Activated CD4-positive, alpha-beta memory T cell treated with anti-CD3 and anti-CD28 coated beads for 36 hours (primary cell): ENCODE data around the gene NDUFA8. TPM values are rescaled to one million over a fixed set of nuclear protein-coding genes. Genes with fewer than 3 reads are reported as not detected.
"Not testable (repeated sequence)": the region's sequence is repeated elsewhere in the genome, so short reads cannot be mapped to it uniquely, and the experiment has no call there.

Experiments
- CTCF ChIA-PET: fragments of 350-600 bp; sonication (Branson Sonifier 250); formaldehyde crosslinking; loops from one replicate; lab custom pipeline; 2021; ENCODE audit warnings: antibody characterized with exemption, inconsistent platforms; lab: Charles Lee
- POLR2A ChIA-PET: fragments of 350-600 bp; sonication (Branson Sonifier 250); formaldehyde crosslinking; loops from one replicate; lab custom pipeline; 2021; ENCODE audit warnings: antibody characterized with exemption; lab: Charles Lee
- DNase-seq: peaks from one replicate; pipeline ENCODE4 v3.0.0-alpha.2; 2020
- H3K27ac Mint-ChIP-seq: one replicate; pipeline ENCODE4 v1.8.0; 2021; ENCODE audit warnings: mixed read lengths
- H3K27me3 Mint-ChIP-seq: one replicate; pipeline ENCODE4 v1.8.0; 2021; ENCODE audit warnings: mixed read lengths
- H3K36me3 Mint-ChIP-seq: one replicate; pipeline ENCODE4 v1.8.0; 2021; ENCODE audit warnings: mixed read lengths
- H3K4me1 Mint-ChIP-seq: one replicate; pipeline ENCODE4 v1.8.0; 2021; ENCODE audit warnings: low read depth, mixed read lengths
- H3K4me3 Mint-ChIP-seq: one replicate; pipeline ENCODE4 v1.8.0; 2021; ENCODE audit warnings: mild to moderate bottlenecking, mixed read lengths
- H3K9me3 Mint-ChIP-seq: one replicate; pipeline ENCODE4 v1.8.0; 2021; ENCODE audit warnings: mixed read lengths
- intact Hi-C: fragments of 100-400 bp; cut with micrococcal nuclease; formaldehyde crosslinking; loops from one replicate; pipeline ENCODE4 v1.15.1; 2023
- total RNA-seq, 2 experiments: library from RNA; stranded (reverse); gene quantifications; one replicate each; pipeline ENCODE4 v1.2.3, GENCODE V29; 2021

The NDUFA8 gene
- total RNA-seq, 2 experiments from 2014 or later, result 48.3 to 53.3 TPM

GRCh38 chr9:122119166-122119521 lies 40.4 kb downstream of the NDUFA8 start:
- POLR2A ChIA-PET, result no interaction called here
- Mint-ChIP-seq H3K9me3 (peaks cover 5% of the 10 kb centered on the region), H3K27me3 (peaks cover 4% of the 10 kb centered on the region), H3K4me1 (peaks cover 5% of the 10 kb centered on the region), H3K4me3 (no peak overlapping the region), H3K36me3 (no peaks in the 10 kb centered on the region), H3K27ac (no peak overlapping the region)
- CTCF ChIA-PET, result interaction anchor here (0.7 to 12.4 kb wide), 2 partner anchors 22 to 558 kb away, joined by 3 to 365 read pairs; no protein-coding TSS in a partner anchor
- no peak for DNase-seq
- intact Hi-C loops, result no loop called here

DNA sequence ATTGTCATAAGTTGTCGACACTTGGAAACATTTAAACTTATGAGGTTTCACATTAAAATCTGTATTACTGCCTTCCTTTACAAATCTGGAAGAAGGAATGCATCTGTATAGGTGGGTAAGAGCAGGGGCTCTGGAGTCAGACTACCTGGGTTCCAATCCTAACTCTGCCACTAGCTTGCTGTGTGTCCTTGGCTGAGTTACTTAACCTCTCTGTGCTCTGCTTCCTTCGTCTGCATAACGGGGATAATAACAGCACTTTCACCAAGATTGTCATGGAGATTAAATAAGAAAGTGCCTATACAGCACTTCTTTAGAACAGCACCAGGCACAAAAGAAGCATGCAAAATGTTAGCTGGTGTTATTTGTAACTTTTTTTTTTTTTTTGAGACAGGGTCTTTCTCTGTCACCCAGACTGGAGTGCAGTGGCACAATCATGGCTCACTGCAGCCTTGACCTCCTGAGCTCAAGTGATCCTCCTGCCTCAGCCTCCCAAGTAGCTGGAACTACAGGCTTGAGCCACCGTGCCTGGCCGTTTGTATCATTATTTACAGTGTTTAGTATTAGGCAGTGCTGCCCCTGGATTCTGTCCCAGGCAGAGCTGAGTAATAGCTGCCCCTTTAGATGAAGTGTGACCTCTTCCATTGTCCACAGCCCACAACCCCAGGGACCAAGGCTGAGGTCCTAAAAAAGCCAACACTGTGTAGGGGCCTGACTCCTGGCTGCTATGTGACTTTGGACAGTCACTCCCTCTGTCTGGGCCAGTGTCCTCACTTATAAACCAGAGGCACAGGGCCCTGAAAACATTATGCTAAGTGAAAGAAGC lies 41.0 kb downstream of the NDUFA8 start:
- peaks cover 5% of the 10 kb centered on the region for H3K9me3 Mint-ChIP-seq
- DNase-seq, result no peak
- H3K36me3 Mint-ChIP-seq, result no peaks in the 10 kb centered on the region
- no peak overlapping the region for H3K4me3 Mint-ChIP-seq
- CTCF ChIA-PET, result interaction anchor here (0.7 to 12.4 kb wide), 2 partner anchors 21 to 557 kb away, joined by 3 to 365 read pairs; no protein-coding TSS in a partner anchor
- peaks cover 5% of the 10 kb centered on the region for H3K4me1 Mint-ChIP-seq
- POLR2A ChIA-PET, result no interaction called here
- H3K27me3 Mint-ChIP-seq, result peaks cover 2% of the 10 kb centered on the region
- intact Hi-C loops, result no loop called here
- H3K27ac Mint-ChIP-seq, result no peak overlapping the region

DNA sequence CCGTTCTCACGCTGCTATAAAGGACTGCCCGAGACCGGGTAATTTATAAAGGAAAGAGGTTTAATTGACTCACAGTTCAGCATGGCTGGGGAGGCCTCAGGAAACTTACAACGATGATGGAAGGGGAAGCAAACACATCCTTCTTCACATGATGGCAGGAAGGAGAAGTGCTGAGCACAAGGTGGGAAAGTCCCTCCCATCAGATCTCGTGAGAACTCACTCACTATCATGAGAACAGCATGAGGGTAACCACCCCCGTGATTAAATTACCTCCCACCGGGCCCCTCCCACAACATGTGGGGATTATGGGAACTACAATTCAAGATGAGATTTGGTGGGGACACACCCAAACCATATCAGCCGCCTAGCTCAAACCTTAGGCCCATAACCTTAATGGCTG lies 42.3 kb downstream of the NDUFA8 start:
- intact Hi-C loops, H3K9me3 Mint-ChIP-seq, H3K27me3 Mint-ChIP-seq, POLR2A ChIA-PET, H3K4me1 Mint-ChIP-seq, H3K36me3 Mint-ChIP-seq, H3K4me3 Mint-ChIP-seq, DNase-seq, H3K27ac Mint-ChIP-seq: not testable (repeated sequence)
- CTCF ChIA-PET, result interaction anchor here (1.0 to 2.7 kb wide), 4 partner anchors 15 to 234 kb away, joined by 3 to 22 read pairs (median 4); no protein-coding TSS in a partner anchor

GRCh38 chr9:122116448-122117173 lies 43.0 kb downstream of the NDUFA8 start:
- no peak overlapping the region for H3K4me3 Mint-ChIP-seq
- H3K36me3 Mint-ChIP-seq, result no peaks in the 10 kb centered on the region
- ChIA-PET POLR2A (no interaction called here), CTCF (interaction anchor here (1.0 to 2.7 kb wide), 5 partner anchors 8 to 234 kb away, joined by 3 to 22 read pairs (median 6); no protein-coding TSS in a partner anchor)
- no peak overlapping the region for H3K27ac Mint-ChIP-seq
- peaks cover 5% of the 10 kb centered on the region for H3K9me3 Mint-ChIP-seq
- intact Hi-C loops, result no loop called here
- DNase-seq, result no peak
- no peaks in the 10 kb centered on the region for H3K4me1 Mint-ChIP-seq
- H3K27me3 Mint-ChIP-seq, result no peaks in the 10 kb centered on the region

- no peak overlapping the region for H3K4me3 Mint-ChIP-seq
- CTCF ChIA-PET, result interaction anchor here (1.1 to 2.7 kb wide), 4 partner anchors 9 to 235 kb away, joined by 3 to 22 read pairs (median 8); no protein-coding TSS in a partner anchor
- no peak for DNase-seq
- H3K27ac Mint-ChIP-seq, result no peak overlapping the region
- POLR2A ChIA-PET, result no interaction called here
- intact Hi-C loops, result no loop called here
- peaks cover 5% of the 10 kb centered on the region for H3K9me3 Mint-ChIP-seq
- H3K4me1 Mint-ChIP-seq, result no peaks in the 10 kb centered on the region
- H3K36me3 Mint-ChIP-seq, result no peaks in the 10 kb centered on the region
- no peaks in the 10 kb centered on the region for H3K27me3 Mint-ChIP-seq
Observed at GRCh38 chr9:122116040-122116439, 43.5 kb downstream of the NDUFA8 start.

DNA sequence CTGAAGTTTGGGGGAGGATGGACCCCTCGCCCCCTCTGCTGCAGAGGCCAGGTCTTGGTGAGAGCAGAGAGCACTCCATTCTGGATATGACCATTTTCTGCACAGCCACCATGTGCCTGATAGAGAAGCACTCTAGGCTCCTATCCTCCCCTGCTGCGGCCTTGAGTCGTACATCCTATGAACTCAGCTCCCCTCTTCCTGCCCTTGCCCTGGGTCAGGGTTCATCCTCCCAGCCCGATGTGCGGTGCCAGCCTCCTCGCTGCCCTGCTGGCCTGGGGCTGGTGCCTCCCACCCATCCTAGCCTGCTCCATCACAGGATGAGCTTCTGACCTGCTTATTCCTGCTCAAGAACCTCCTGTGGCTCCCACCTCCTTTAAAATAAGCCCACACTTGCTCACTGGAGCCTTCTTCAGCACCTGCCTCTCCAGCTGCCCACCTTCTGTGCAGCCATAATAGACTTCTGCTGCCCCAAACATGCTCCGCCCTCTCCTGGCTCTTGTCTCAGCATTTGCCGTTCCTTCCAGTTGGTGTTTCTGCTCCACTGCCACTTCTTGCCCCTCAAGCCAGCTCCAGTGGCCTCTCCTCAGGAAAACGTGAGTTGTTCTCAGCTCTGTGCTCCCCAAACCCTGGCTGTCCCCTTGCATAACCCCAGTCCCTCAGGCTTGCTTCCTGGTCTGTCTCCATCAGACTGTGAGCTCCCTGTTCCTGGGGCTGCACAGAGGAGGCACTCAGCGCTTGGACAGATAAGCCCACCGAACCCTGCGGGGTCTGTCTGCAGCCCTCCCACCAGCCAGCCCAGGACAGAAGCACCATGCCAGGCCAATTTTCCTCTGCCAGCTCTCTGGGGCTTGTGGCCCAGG lies 44.2 kb downstream of the NDUFA8 start:
- Mint-ChIP-seq H3K27me3 (no peaks in the 10 kb centered on the region), H3K4me3 (no peak overlapping the region), H3K27ac (no peak overlapping the region), H3K9me3 (peaks cover 5% of the 10 kb centered on the region), H3K4me1 (no peaks in the 10 kb centered on the region), H3K36me3 (no peaks in the 10 kb centered on the region)
- ChIA-PET POLR2A (no interaction called here), CTCF (interaction anchor here (1.8 to 2.7 kb wide), 3 partner anchors 9 to 16 kb away, joined by 6 to 22 read pairs (median 11); no protein-coding TSS in a partner anchor)
- no peak for DNase-seq
- intact Hi-C loops, result no loop called here

DNA sequence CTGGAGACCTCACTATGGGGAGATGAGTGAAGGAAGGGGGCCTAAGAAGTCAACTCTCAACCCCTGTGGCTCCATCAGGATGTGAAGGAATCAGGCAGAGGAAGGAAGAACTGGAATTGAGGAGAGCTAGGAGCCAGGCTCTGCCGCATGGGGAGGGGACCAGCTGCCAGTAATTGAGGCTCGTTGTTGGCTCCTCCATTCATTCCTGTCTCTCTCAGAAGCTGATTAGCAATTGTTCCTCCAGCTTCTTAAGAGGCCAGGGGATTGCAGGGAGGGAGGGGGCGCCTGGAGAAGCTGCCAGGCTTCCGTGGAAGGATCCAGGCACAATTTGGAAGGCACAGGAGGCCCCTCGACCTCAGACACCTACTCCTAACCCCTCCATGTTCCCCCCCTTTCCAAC lies 46.0 kb downstream of the NDUFA8 start:
- H3K4me1 Mint-ChIP-seq, result no peaks in the 10 kb centered on the region
- CTCF ChIA-PET, result interaction anchor here (1.8 kb wide), 1 partner anchor 12 kb away, joined by 5 read pairs; no protein-coding TSS in a partner anchor
- no peak overlapping the region for H3K4me3 Mint-ChIP-seq
- POLR2A ChIA-PET, result no interaction called here
- peaks cover 5% of the 10 kb centered on the region for H3K9me3 Mint-ChIP-seq
- no peaks in the 10 kb centered on the region for H3K27me3 Mint-ChIP-seq
- no peak overlapping the region for H3K27ac Mint-ChIP-seq
- intact Hi-C loops, result no loop called here
- no peaks in the 10 kb centered on the region for H3K36me3 Mint-ChIP-seq
- DNase-seq, result no peak

DNA sequence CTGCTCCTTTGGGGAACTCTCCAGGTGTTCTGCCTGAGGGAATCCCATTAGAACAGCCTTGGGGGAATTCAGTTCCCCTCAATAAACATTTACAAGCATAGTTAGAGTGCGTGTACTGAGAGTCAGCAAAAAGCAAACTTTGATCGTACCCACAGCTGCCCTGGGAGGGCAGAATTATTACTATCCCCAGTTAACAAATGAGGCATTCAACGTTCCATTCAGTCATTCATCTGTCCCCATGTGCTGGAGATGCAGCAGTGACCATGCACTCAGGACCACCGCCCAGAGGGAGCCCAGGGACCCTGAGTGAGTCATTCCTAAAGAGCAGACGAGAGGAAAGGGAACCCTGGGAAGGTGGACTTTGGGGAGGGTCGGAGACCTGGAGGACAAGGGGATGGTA lies 47.3 kb downstream of the NDUFA8 start:
- POLR2A ChIA-PET, result no interaction called here
- CTCF ChIA-PET, result interaction anchor here (0.5 to 2.9 kb wide), 4 partner anchors 13 to 238 kb away, joined by 3 to 15 read pairs (median 4); no protein-coding TSS in a partner anchor
- H3K9me3 Mint-ChIP-seq, result peaks cover 2% of the 10 kb centered on the region
- H3K27me3 Mint-ChIP-seq, result no peaks in the 10 kb centered on the region
- no peaks in the 10 kb centered on the region for H3K4me1 Mint-ChIP-seq
- no peaks in the 10 kb centered on the region for H3K36me3 Mint-ChIP-seq
- intact Hi-C loops, result no loop called here
- H3K27ac Mint-ChIP-seq, result no peak overlapping the region
- no peak overlapping the region for H3K4me3 Mint-ChIP-seq
- no peak for DNase-seq

DNA sequence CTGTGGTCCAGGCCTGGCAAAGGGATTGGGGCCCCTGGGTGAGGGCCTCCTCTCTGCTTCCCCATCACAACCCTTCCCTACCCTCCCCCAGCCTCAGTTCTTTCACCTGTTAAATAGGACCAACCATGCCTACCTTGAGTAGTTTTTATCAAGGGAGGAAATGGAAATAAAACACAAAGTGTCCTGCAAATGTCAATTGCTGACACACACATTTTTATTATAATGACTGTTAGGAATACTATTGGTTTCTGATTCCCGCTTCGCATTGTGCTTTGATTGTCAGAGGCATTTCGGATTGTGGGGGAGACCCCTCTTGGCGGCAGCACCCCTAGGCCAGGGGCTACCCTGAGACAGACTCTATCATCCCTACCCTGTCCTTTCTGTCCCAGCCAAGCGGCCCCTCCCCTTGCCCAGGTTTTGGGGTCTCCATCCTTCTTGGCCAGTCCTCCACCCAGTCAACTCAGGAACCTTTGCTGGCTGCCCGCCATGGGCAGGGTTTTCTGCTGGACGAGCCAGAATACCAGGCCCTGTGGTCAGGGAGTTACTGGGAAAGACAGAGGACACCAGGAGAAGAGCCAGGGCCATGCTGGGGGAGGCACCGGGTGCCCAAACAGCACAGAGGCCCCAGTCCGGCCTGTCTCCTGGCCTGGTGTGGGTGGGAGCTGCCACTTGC lies 48.0 kb downstream of the NDUFA8 start:
- Mint-ChIP-seq H3K36me3 (no peaks in the 10 kb centered on the region), H3K27me3 (no peaks in the 10 kb centered on the region), H3K4me1 (no peaks in the 10 kb centered on the region), H3K27ac (no peak overlapping the region), H3K9me3 (no peaks in the 10 kb centered on the region), H3K4me3 (no peak overlapping the region)
- no peak for DNase-seq
- intact Hi-C loops, result no loop called here
- POLR2A ChIA-PET, result no interaction called here
- CTCF ChIA-PET, result interaction anchor here (0.5 to 2.9 kb wide), 4 partner anchors 12 to 239 kb away, joined by 3 to 18 read pairs (median 9); no protein-coding TSS in a partner anchor

GRCh38 chr9:122110100-122110833 lies 49.3 kb downstream of the NDUFA8 start:
- no peaks in the 10 kb centered on the region for H3K36me3 Mint-ChIP-seq

More at GRCh38 chr9:122110100-122110833, 49.3 kb downstream of the NDUFA8 start:
- no peak for DNase-seq
- CTCF ChIA-PET, result interaction anchor here (1.9 to 2.9 kb wide), 2 partner anchors 12 to 13 kb away, joined by 15 to 18 read pairs; no protein-coding TSS in a partner anchor
- intact Hi-C loops, result no loop called here
- no peaks in the 10 kb centered on the region for H3K4me1 Mint-ChIP-seq
- H3K27me3 Mint-ChIP-seq, result no peaks in the 10 kb centered on the region
- POLR2A ChIA-PET, result no interaction called here
- H3K4me3 Mint-ChIP-seq, result no peak overlapping the region
- no peak overlapping the region for H3K27ac Mint-ChIP-seq
- H3K9me3 Mint-ChIP-seq, result no peaks in the 10 kb centered on the region
